Subcutaneous adipose tissue (tissue), 4 donors: ENCODE data around the gene CDH4. TPM values are rescaled to one million over a fixed set of nuclear protein-coding genes. Genes with fewer than 3 reads are reported as not detected.

Experiments
- total RNA-seq, 4 donors: library from RNA; depleted of rRNA; stranded (reverse); fragments of >200 nt; gene quantifications; one replicate each; pipeline ENCODE4 v1.1.0, GENCODE V29; 2016
- TF ChIP-seq, protein P1 (sequence below): fragments of 450-650 bp; IDR thresholded peaks from one replicate; pipeline ENCODE4 v1.5.1; 2016; ENCODE audit warnings: low read depth, mild to moderate bottlenecking, control low read depth, antibody characterized with exemption, moderate library complexity

CDH4 gene
- total RNA-seq, 4 donors from 2014 or later, result not detected

DNA sequence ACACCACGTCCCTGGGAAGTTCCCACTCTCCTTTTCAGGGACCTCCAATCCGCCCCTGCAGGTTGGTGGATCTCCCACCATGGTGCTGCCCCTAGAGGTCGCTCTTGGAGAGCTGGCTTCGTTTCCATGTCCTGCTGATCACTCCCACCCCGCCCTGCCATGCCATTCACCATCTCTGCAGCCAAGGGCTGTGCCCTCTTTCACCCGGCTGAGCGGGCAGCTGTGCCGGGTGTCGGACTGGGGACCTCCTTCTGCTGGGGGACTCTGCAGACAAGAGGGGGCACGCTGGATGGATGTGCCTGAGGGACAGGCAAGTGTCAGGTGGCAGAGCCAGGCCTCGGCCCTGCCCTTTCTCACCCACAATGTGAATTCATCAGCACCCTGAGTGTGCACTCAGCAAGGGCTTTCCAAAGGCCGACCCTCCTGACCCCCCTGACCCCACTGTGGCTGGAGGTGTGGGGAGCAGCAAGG is 347.0 kb downstream of the CDH4 start:
- TF ChIP-seq, protein P1, sequence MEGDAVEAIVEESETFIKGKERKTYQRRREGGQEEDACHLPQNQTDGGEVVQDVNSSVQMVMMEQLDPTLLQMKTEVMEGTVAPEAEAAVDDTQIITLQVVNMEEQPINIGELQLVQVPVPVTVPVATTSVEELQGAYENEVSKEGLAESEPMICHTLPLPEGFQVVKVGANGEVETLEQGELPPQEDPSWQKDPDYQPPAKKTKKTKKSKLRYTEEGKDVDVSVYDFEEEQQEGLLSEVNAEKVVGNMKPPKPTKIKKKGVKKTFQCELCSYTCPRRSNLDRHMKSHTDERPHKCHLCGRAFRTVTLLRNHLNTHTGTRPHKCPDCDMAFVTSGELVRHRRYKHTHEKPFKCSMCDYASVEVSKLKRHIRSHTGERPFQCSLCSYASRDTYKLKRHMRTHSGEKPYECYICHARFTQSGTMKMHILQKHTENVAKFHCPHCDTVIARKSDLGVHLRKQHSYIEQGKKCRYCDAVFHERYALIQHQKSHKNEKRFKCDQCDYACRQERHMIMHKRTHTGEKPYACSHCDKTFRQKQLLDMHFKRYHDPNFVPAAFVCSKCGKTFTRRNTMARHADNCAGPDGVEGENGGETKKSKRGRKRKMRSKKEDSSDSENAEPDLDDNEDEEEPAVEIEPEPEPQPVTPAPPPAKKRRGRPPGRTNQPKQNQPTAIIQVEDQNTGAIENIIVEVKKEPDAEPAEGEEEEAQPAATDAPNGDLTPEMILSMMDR, result no peak

DNA sequence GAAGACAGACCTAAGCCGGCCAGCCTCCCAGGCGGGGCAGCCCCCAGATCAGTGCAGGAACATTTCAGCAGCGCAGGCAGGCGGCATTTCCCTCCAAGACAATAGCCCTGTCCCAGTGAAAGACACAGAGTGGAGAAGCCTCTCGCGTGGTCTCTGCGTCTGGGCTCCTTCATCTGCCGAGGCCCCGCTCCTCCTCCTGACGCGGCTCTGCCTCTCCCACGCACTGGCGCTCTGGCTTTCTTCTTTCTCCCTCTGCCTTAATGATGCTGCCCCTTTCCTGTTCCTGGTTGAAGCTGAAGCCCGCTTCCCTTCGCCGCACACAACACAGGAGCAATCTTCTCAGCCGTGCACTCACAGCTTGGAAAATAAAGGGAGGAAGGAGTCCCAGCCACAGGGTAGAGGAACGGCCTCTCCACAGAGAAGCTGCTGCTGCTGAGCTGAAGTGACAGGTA is 347.5 kb downstream of the CDH4 start:
- TF ChIP-seq, protein P1, result no peak

GRCh38 chr20:61600016-61600415 is 348.0 kb downstream of the CDH4 start:
- TF ChIP-seq, protein P1, result no peak

GRCh38 chr20:61601361-61601760 is 349.3 kb downstream of the CDH4 start:
- TF ChIP-seq, protein P1, result no peak

GRCh38 chr20:61601853-61602252 is 349.8 kb downstream of the CDH4 start:
- TF ChIP-seq, protein P1, result no peak

DNA sequence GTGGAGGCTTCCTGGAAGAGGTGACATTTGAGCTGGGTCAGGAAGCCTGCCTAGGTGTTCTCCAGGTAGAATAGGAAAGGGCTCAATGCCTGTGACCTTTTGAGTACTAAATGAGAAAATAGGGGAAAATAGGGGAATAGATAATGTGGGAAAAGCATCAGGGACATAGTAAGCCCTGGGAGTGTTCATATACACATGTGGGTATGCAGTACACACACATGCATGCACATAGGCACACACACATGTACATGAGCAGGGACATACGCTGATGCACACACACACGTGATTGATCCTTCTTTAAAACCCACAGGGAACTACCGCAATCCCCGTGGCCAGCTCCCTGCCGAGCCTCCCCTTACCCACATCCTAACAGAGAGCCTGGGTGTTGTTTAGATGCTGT is 351.7 kb downstream of the CDH4 start:
- TF ChIP-seq, protein P1, result no peak

GRCh38 chr20:61604549-61604948 is 352.5 kb downstream of the CDH4 start:
- TF ChIP-seq, protein P1, result no peak

- TF ChIP-seq, protein P1, result no peak
Observed at GRCh38 chr20:61605283-61605682, 353.2 kb downstream of the CDH4 start.
